Tibial artery (tissue), 4 donors: ENCODE results near the gene VPS26A.

ENCODE experiments used
- DNase-seq, 2 donors: peaks; one replicate each; pipeline ENCODE4 v3.0.0-alpha.2; 2019
- H3K27ac ChIP-seq, 2 donors: fragments of 200-600 bp; sonication (generic) in 1 of 2; 1 replicate in 1 of 2; 2 replicates in 1 of 2; pipeline ENCODE4 v1.5.1; 2018 to 2019; ENCODE audit warnings: mild to moderate bottlenecking in 1 of 2
- H3K27me3 ChIP-seq, 2 donors: fragments of 200-600 bp; sonication (generic) in 1 of 2; one replicate each; pipeline versions ENCODE4 v1.5.1 to v1.6.0; 2016 to 2019
- H3K36me3 ChIP-seq, 3 donors: fragments of 200-600 bp; sonication (generic) in 2 of 3; one replicate each; pipeline ENCODE4 v1.5.1; 2016 to 2019; ENCODE audit warnings: mild to moderate bottlenecking in 2 of 3
- H3K4me1 ChIP-seq, 4 donors: fragments of 200-600 bp; sonication (generic) in 2 of 4; 1 replicate in 3 of 4; 2 replicates in 1 of 4; pipeline ENCODE4 v1.5.1; 2016 to 2019
- H3K4me3 ChIP-seq, 2 donors: fragments of 200-600 bp; sonication (generic) in 1 of 2; 1 replicate in 1 of 2; 2 replicates in 1 of 2; pipeline ENCODE4 v1.5.1; 2018 to 2019; ENCODE audit warnings: mild to moderate bottlenecking in 2 of 2
- H3K9me3 ChIP-seq, 3 donors: fragments of 200-600 bp; sonication (generic) in 1 of 3; one replicate each; pipeline ENCODE4 v1.5.1; 2016 to 2019
- intact Hi-C: fragments of 100-400 bp; cut with DNase I; formaldehyde crosslinking; loops from one replicate; pipeline ENCODE4 v1.15.0; 2023; ENCODE audit warnings: low total_unique reads
- TF ChIP-seq, protein P1 (sequence below), 2 experiments: fragments of 200-600 bp in 1 of 2; fragments of 450-650 bp in 1 of 2; IDR thresholded peaks; one replicate each; pipeline ENCODE4 v1.5.1; 2017 to 2019; ENCODE audit warnings: antibody characterized with exemption in 2 of 2, mild to moderate bottlenecking in 1 of 2, moderate library complexity in 1 of 2

Gene VPS26A

DNA sequence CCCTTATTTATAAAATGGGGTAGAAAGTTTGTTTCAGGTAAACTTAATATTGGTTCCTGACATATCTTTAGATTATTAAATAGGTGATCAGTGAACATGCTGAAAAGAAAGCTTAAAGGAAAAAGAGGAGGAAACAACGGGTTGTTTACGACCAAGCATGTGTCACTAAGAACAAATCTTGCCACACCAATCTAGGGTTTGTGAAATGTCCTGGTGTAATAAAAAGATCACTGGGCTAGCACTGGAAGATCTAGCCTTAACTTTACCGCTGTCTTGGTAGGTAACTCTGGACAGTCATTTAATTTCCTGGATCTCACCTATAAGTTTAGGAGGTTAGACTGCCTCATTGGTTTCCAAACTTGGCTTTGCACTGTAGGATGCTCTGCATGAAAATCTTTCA is 19.0 kb downstream of the VPS26A start:
- intact Hi-C loops, result no loop called here
- H3K4me3 ChIP-seq, result no peak overlapping the region
- TF ChIP-seq, protein P1, sequence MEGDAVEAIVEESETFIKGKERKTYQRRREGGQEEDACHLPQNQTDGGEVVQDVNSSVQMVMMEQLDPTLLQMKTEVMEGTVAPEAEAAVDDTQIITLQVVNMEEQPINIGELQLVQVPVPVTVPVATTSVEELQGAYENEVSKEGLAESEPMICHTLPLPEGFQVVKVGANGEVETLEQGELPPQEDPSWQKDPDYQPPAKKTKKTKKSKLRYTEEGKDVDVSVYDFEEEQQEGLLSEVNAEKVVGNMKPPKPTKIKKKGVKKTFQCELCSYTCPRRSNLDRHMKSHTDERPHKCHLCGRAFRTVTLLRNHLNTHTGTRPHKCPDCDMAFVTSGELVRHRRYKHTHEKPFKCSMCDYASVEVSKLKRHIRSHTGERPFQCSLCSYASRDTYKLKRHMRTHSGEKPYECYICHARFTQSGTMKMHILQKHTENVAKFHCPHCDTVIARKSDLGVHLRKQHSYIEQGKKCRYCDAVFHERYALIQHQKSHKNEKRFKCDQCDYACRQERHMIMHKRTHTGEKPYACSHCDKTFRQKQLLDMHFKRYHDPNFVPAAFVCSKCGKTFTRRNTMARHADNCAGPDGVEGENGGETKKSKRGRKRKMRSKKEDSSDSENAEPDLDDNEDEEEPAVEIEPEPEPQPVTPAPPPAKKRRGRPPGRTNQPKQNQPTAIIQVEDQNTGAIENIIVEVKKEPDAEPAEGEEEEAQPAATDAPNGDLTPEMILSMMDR (IDR thresholded peaks at IDR 0.05), result no peak

DNA sequence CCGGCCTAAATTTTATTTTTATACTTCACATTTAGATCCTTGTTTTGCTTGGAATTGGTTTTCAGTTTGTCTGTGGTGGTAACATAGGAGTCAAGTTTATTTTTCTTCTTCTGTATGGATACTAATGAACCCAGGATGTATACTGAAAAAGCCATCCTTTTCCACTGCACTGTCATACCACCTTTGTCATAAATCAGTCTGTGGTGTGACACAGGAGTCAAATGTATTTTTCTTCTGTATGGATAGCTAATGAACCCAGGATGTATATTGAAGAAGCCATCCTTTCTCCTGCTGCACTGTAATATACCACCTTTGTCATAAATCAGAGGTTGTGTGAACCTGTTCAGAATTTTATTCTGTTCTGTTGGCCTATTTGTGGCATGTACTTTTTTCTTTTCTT is 21.4 kb downstream of the VPS26A start:
- Histone ChIP-seq H3K27me3 (no peaks in the 10 kb centered on the region), H3K4me3 (no peak overlapping the region), H3K36me3 (peaks cover 0 to 5% (median 0%) of the 10 kb centered on the region in 3 donors), H3K4me1 (peaks cover 0 to 4% (median 0%) of the 10 kb centered on the region in 4 donors), H3K27ac (no peak overlapping the region), H3K9me3 (no peaks in the 10 kb centered on the region)
- intact Hi-C loops, result no loop called here
- TF ChIP-seq, protein P1 (IDR thresholded peaks at IDR 0.05), result no peak
- DNase-seq, result no peak

More for the DNA sequence above, 19.0 kb downstream of the VPS26A start:
- no peaks in the 10 kb centered on the region for H3K27me3 ChIP-seq
- H3K36me3 ChIP-seq, result peaks cover 0 to 5% (median 0%) of the 10 kb centered on the region in 3 donors
- H3K27ac ChIP-seq, result no peak overlapping the region
- H3K4me1 ChIP-seq, result peaks cover 0 to 4% (median 0%) of the 10 kb centered on the region in 4 donors
- no peaks in the 10 kb centered on the region for H3K9me3 ChIP-seq
- DNase-seq, result no peak

DNA sequence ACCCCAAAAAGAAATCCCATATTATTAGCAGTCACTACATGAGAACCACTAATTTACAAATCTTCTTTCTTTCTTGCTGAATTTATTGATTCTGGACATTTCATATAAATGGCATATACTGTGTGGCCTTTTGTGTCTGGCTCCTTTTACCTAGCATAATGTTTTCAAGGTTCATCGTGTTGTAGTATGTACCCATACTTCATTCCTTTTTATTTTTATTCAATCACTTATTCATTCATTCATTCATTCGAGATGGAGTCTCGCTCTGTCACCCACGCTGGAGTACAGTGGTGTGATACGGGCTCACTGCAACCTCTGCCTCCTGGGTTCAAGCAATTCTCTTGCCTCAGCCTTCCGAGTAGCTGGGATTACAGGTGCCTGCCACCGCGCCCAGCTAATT is 21.9 kb downstream of the VPS26A start:
- TF ChIP-seq, protein P1 (IDR thresholded peaks at IDR 0.05), result no peak
- Histone ChIP-seq H3K4me3 (no peak overlapping the region), H3K9me3 (no peaks in the 10 kb centered on the region), H3K27me3 (no peaks in the 10 kb centered on the region), H3K27ac (no peak overlapping the region), H3K4me1 (peaks cover 0 to 4% (median 0%) of the 10 kb centered on the region in 4 donors), H3K36me3 (peaks cover 0 to 5% (median 0%) of the 10 kb centered on the region in 3 donors)
- no peak for DNase-seq
- intact Hi-C loops, result no loop called here

DNA sequence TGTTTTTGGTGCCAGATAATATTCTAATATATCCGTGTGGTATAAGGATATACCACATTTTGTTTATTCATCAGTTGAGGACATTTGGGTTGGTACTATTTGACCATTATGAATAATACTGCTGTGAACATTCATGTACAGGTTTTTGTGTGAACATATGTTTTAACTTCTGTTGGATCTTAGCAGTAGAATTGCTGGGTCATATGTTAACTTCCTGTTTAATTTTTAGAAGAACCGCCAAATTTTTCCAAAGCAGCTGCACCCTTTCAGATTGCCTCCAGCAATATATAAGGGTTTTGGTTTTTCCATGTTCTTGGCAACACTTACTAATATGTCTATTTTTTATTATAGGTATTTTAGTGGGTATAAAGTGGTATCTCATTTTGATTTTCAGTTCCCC is 22.8 kb downstream of the VPS26A start:
- Histone ChIP-seq H3K27ac (no peak overlapping the region), H3K36me3 (peaks cover 0 to 5% (median 0%) of the 10 kb centered on the region in 3 donors), H3K27me3 (no peaks in the 10 kb centered on the region), H3K4me1 (peaks cover 0 to 4% (median 0%) of the 10 kb centered on the region in 4 donors), H3K4me3 (no peak overlapping the region), H3K9me3 (no peaks in the 10 kb centered on the region)
- DNase-seq, result no peak
- TF ChIP-seq, protein P1 (IDR thresholded peaks at IDR 0.05), result no peak
- intact Hi-C loops, result no loop called here

DNA sequence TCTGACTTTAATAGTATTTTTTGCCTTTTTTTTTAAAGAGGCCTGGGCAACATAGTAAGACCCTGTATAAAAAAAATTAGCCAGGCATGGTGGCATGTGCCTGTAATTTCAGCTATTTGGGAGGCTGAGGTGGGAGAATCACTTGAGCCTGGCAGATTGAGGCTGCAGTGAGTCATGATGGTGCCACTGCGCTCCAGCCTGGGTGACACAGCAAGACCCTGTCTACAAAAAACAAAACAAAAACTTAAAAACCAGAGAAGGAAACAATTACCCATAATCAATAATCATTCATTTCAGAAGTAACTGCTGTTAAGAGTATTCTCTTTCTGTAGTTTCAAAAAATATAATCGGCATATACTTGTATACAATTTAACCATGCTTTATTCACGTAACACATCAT is 28.0 kb downstream of the VPS26A start:
- TF ChIP-seq, protein P1 (IDR thresholded peaks at IDR 0.05), result no peak
- peaks cover 0 to 4% (median 0%) of the 10 kb centered on the region in 4 donors for H3K4me1 ChIP-seq
- H3K9me3 ChIP-seq, result no peaks in the 10 kb centered on the region
- H3K36me3 ChIP-seq, result no peaks in the 10 kb centered on the region
- intact Hi-C loops, result no loop called here
- H3K4me3 ChIP-seq, result no peak overlapping the region
- DNase-seq, result no peak
- H3K27ac ChIP-seq, result no peak overlapping the region
- no peaks in the 10 kb centered on the region for H3K27me3 ChIP-seq

DNA sequence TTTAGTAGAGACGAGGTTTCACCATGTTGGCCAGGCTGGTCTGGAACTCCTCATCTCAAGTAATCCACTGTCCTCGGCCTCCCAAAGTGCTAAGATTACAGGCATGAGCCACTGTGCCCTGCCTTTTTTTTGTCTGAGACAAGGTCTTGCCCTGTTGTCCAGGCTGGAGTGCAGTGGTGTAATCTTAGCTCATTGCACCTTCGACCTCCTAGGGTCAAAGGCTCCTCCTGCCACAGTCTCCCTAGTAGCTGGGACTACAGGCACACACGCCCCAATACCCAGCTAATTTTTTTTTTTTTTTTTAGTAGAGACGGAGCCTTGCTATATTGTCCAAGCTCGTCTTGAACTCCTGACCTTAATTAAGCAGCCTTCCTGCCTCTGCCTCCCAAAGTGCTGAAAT is 29.2 kb downstream of the VPS26A start:
- DNase-seq, result no peak
- H3K36me3 ChIP-seq, result peaks cover under 1 to 6% (median 4%) of the 10 kb centered on the region in 3 donors
- TF ChIP-seq, protein P1 (IDR thresholded peaks at IDR 0.05), result no peak
- H3K4me1 ChIP-seq, result no peaks in the 10 kb centered on the region
- H3K4me3 ChIP-seq, result no peak overlapping the region
- no peak overlapping the region for H3K27ac ChIP-seq
- no peaks in the 10 kb centered on the region for H3K27me3 ChIP-seq
- no peaks in the 10 kb centered on the region for H3K9me3 ChIP-seq
- intact Hi-C loops, result no loop called here
